Measurements from ENCODE around the gene PUS1.

Gene PUS1

DNA sequence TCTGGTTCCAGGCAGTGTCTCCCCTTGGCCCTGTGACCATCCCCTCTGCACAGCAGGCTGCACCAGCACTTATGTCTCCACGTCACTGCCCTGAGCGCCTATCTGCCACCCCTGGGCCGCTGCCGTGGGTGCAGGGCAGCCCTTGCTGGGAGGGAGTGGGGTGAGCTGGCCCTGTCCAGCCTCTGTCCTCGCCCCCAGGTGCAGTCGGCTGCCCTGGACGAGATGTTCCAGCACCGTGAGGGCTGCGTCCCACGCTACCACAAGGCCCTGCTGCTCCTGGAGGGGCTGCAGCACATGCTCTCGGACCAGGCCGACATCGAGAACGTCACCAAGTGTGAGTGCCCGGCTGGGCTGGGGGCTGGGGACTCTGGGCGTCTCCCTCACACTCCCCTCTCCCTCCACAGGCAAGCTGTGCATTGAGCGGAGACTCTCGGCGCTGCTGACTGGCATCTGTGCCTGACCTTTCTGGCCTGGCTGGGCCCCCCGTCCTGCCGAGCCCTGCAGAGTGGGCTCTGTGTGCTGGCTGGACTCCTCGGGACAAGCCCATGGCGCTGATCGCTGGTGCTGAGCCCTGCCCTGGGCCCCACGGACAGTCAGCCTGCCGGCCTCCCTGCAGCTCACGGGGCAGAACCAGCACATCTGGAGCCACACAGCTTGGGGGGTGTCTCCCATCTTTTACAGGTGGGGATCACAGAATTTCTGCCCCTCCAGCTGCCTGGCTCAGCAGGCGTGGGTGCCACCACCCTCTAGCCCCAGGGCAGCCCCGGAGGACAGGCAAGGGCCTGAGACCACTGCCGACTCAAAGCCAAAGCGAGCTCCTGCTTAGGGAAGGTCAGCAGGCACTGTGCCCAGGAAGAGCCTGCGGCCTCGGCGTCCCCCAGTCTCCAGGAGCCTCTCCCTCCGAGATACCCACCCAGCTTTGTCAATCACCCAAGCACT, 7.9 kb upstream of the PUS1 start:
- Histone ChIP-seq H3K4me3 (ENCODE audit: low read depth, low read length) (no peak overlapping the region), H3K27ac (ENCODE audit: extremely low read depth, low read depth, low read length) (no peak overlapping the region), H3K36me3 (ENCODE audit: control insufficient read depth in 2 of 2, insufficient read depth in 1 of 2, low read length in 2 of 2) (peaks cover 0 to 60% of the 10 kb centered on the region in 2 experiments; a peak in 2 of 3 replicates), H3K9me3 (ENCODE audit: control insufficient read depth, insufficient read depth, low read depth, low read length) (no peaks in the 10 kb centered on the region), H3K4me1 (ENCODE audit: control insufficient read depth, insufficient read depth, low read length) (no peaks in the 10 kb centered on the region)
- ChIA-PET POLR2A (no interaction called here), CTCF (no interaction called here)
- TF ChIP-seq WT1 (tag by site-specific recombination; IDR thresholded peaks at IDR 0.05) = no peak
- TF ChIP-seq ZNF239 (tag by site-specific recombination; IDR thresholded peaks at IDR 0.05) = no peak
- TF ChIP-seq HOXD13 (CRISPR knock-in tag; IDR thresholded peaks at IDR 0.05; ENCODE audit: borderline replicate concordance) = no peak
- no peak for TF ChIP-seq RBAK (tag by site-specific recombination; IDR thresholded peaks at IDR 0.05)
- TF ChIP-seq KLF10 (tag by site-specific recombination; IDR thresholded peaks at IDR 0.05) = no peak
- TF ChIP-seq ZNF221 (tag by site-specific recombination; IDR thresholded peaks at IDR 0.05; ENCODE audit: borderline replicate concordance) = no peak
- TF ChIP-seq, protein P1, sequence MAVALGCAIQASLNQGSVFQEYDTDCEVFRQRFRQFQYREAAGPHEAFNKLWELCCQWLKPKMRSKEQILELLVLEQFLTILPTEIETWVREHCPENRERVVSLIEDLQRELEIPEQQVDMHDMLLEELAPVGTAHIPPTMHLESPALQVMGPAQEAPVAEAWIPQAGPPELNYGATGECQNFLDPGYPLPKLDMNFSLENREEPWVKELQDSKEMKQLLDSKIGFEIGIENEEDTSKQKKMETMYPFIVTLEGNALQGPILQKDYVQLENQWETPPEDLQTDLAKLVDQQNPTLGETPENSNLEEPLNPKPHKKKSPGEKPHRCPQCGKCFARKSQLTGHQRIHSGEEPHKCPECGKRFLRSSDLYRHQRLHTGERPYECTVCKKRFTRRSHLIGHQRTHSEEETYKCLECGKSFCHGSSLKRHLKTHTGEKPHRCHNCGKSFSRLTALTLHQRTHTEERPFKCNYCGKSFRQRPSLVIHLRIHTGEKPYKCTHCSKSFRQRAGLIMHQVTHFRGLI (tag by site-specific recombination; IDR thresholded peaks at IDR 0.05) = no peak
- no peak for TF ChIP-seq ZNF707 (tag by site-specific recombination; IDR thresholded peaks at IDR 0.05)
- no peak for TF ChIP-seq ZNF624 (tag by site-specific recombination; IDR thresholded peaks at IDR 0.05)
- TF ChIP-seq, protein P2, sequence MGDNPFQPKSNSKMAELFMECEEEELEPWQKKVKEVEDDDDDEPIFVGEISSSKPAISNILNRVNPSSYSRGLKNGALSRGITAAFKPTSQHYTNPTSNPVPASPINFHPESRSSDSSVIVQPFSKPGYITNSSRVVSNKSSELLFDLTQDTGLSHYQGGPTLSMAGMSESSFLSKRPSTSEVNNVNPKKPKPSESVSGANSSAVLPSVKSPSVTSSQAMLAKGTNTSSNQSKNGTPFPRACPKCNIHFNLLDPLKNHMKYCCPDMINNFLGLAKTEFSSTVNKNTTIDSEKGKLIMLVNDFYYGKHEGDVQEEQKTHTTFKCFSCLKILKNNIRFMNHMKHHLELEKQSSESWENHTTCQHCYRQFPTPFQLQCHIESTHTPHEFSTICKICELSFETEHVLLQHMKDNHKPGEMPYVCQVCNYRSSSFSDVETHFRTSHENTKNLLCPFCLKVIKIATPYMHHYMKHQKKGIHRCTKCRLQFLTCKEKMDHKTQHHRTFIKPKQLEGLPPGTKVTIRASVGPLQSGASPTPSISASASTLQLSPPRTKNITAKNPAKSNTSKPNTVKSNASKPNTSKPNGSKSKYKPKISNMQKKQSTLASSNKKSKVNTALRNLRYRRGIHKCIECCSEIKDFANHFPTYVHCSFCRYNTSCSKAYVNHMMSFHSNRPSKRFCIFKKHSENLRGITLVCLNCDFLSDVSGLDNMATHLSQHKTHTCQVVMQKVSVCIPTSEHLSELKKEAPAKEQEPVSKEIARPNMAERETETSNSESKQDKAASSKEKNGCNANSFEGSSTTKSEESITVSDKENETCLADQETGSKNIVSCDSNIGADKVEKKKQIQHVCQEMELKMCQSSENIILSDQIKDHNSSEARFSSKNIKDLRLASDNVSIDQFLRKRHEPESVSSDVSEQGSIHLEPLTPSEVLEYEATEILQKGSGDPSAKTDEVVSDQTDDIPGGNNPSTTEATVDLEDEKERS (tag by site-specific recombination; IDR thresholded peaks at IDR 0.05) = no peak
- TF ChIP-seq, protein P3, sequence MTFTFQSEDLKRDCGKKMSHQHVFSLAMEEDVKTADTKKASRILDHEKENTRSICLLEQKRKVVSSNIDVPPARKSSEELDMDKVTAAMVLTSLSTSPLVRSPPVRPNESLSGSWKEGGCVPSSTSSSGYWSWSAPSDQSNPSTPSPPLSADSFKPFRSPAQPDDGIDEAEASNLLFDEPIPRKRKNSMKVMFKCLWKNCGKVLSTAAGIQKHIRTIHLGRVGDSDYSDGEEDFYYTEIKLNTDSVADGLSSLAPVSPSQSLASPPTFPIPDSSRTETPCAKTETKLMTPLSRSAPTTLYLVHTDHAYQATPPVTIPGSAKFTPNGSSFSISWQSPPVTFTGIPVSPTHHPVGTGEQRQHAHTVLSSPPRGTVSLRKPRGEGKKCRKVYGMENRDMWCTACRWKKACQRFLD (tag by site-specific recombination; IDR thresholded peaks at IDR 0.05) = no peak
- TF ChIP-seq ZNF274 (IDR thresholded peaks at IDR 0.05; ENCODE audit: low read length) = no peak
- TF ChIP-seq ZNF274 (tag by site-specific recombination; IDR thresholded peaks at IDR 0.05; ENCODE audit: borderline replicate concordance) = no peak
- no peak for TF ChIP-seq ZNF670 (tag by site-specific recombination; IDR thresholded peaks at IDR 0.05; ENCODE audit: low read depth)
- no peak for TF ChIP-seq ZNF404 (tag by site-specific recombination; IDR thresholded peaks at IDR 0.05)
- TF ChIP-seq ZSCAN23 (tag by site-specific recombination; IDR thresholded peaks at IDR 0.05) = no peak
- TF ChIP-seq ZEB2 (tag by site-specific recombination; IDR thresholded peaks at IDR 0.05) = no peak
- TF ChIP-seq ZNF10 (tag by site-specific recombination; IDR thresholded peaks at IDR 0.05) = no peak
- TF ChIP-seq, protein P4, sequence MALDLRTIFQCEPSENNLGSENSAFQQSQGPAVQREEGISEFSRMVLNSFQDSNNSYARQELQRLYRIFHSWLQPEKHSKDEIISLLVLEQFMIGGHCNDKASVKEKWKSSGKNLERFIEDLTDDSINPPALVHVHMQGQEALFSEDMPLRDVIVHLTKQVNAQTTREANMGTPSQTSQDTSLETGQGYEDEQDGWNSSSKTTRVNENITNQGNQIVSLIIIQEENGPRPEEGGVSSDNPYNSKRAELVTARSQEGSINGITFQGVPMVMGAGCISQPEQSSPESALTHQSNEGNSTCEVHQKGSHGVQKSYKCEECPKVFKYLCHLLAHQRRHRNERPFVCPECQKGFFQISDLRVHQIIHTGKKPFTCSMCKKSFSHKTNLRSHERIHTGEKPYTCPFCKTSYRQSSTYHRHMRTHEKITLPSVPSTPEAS (tag by site-specific recombination; IDR thresholded peaks at IDR 0.05) = no peak
- no peak for TF ChIP-seq SCRT2 (tag by site-specific recombination; IDR thresholded peaks at IDR 0.05)

All from HEK293 (cell line).